Ovary (tissue), 9 donors: ENCODE data around the gene FHOD3. TPM values are rescaled to one million over a fixed set of nuclear protein-coding genes. Genes with fewer than 3 reads are reported as not detected.
"Not testable (repeated sequence)": the region's sequence is repeated elsewhere in the genome, so short reads cannot be mapped to it uniquely, and the experiment has no call there.

Experiments
- DNase-seq, 5 donors: peaks; one replicate each; pipeline ENCODE4 v3.0.0-alpha.2; 2019 to 2020
- H3K27ac ChIP-seq, 2 donors: fragments of 200-600 bp; one replicate each; pipeline versions ENCODE4 v1.5.1 to v1.8.0; 2019 to 2022
- H3K27me3 ChIP-seq: fragments of 200-600 bp; one replicate; pipeline ENCODE4 v1.8.0; 2022
- H3K36me3 ChIP-seq: fragments of 200-600 bp; sonication (generic); one replicate; pipeline ENCODE4 v1.5.1; 2019
- H3K4me1 ChIP-seq: one replicate; pipeline ENCODE4 v1.8.1; 2013; ENCODE audit warnings: mild to moderate bottlenecking, moderate library complexity; ENCODE audit not compliant: insufficient read depth
- H3K4me3 ChIP-seq: fragments of 200-600 bp; sonication (generic); one replicate; pipeline ENCODE4 v1.5.1; 2017
- H3K9me3 ChIP-seq, 2 donors: fragments of 200-600 bp in 1 of 2; sonication (generic) in 1 of 2; one replicate each; pipeline versions ENCODE4 v1.5.1 to v1.8.1; 2013 to 2019; ENCODE audit warnings: mild to moderate bottlenecking in 1 of 2, moderate library complexity in 1 of 2
- CTCF ChIP-seq, 3 donors: fragments of 450-650 bp in 2 of 3; fragments of 200-600 bp in 1 of 3; IDR thresholded peaks; one replicate each; pipeline versions ENCODE4 v1.5.1 to v1.8.0; 2016 to 2022; ENCODE audit warnings: antibody characterized with exemption in 3 of 3, mild to moderate bottlenecking in 1 of 3
- EP300 ChIP-seq: sonication (generic); formaldehyde crosslinking; IDR thresholded peaks from one replicate; pipeline ENCODE4 v1.6.1; 2017; ENCODE audit warnings: antibody characterized with exemption
- POLR2A ChIP-seq: fragments of 450-650 bp; IDR thresholded peaks from one replicate; pipeline ENCODE4 v1.6.1; 2017; ENCODE audit warnings: antibody characterized with exemption, mild to moderate bottlenecking, moderate library complexity
- WGBS, 3 donors: extraction: QIAGEN DNeasy Blood & Tissue Kit in 1 of 3; methylation state at CpG; one replicate each; pipeline versions ENCODE4 v1.1.5 to v1.1.7; 2013 to 2017; 5-methylcytosine and 5-hydroxymethylcytosine counted together
- intact Hi-C, 4 donors: fragments of 100-400 bp; cut with DNase I; formaldehyde crosslinking; loops; one replicate each; pipeline versions ENCODE4 v1.11.0 to v1.15.1; 2022 to 2023
- polyA plus RNA-seq, 2 donors: library from polyadenylated mRNA; stranded (reverse); fragments of 200-250 nt in 1 of 2; fragments of 350-450 nt in 1 of 2; fragmentation: Illumina TruSeq in 1 of 2; extraction: RNeasy Lipid Tissue Mini Kit (QIAGEN cat#74804) in 1 of 2; gene quantifications; one replicate each; pipeline ENCODE4 v1.2.3, GENCODE V29; 2013 to 2014
- total RNA-seq, 7 donors: library from RNA; depleted of rRNA in 2 of 7; stranded (reverse); fragments of >200 nt in 2 of 7; fragmentation: NEBNext Ultra II Directional in 3 of 7; extraction: Animal tissue kit (Norgen Biotek cat#: 25700) in 3 of 7; gene quantifications; one replicate each; pipeline versions ENCODE4 v1.1.0 to v1.2.4, GENCODE V29; 2016 to 2023
- donor health status: DM: no; HTN: no; CAD: no; lungs with moderate emphysema.
- donor health status: DM: no; HTN: no; CAD: no.
- donor health status: Bipolar disorder and iron deficiency.
- donor health status: DM: yes; HTN: yes; CAD: no.
- donor health status: DM: no; HTN: no; CAD: no.
- donor health status: DM: yes; HTN: yes; CAD: no.

The FHOD3 gene
- total and polyA plus RNA-seq, 9 donors, result 3.5 to 62.5 (median 11.0) TPM

GRCh38 chr18:36354989-36355388, 57.5 kb downstream of the FHOD3 start:
- Histone ChIP-seq H3K36me3 (no peaks in the 10 kb centered on the region), H3K27ac (no peak overlapping the region), H3K27me3 (no peaks in the 10 kb centered on the region), H3K9me3 (no peaks in the 10 kb centered on the region), H3K4me1 (no peaks in the 10 kb centered on the region), H3K4me3 (no peak overlapping the region)
- TF ChIP-seq CTCF (IDR thresholded peaks at IDR 0.05) (no peak), POLR2A (no peak), EP300 (no peak)
- DNase-seq, result no peak
- intact Hi-C loops, result loop anchor here in 1 of 4 donors (10.0 kb wide), 1 partner anchor 50 kb away; no protein-coding TSS in a partner anchor
- WGBS, 3 donors, result 81 to 93% (median 87%) methylated on average over 5 of the region's 5 CpGs

- Histone ChIP-seq H3K27me3 (no peaks in the 10 kb centered on the region), H3K4me3 (no peak overlapping the region), H3K36me3 (no peaks in the 10 kb centered on the region), H3K9me3 (no peaks in the 10 kb centered on the region), H3K4me1 (no peaks in the 10 kb centered on the region), H3K27ac (no peak overlapping the region)
- no peak for TF ChIP-seq EP300
- no peak for TF ChIP-seq POLR2A
- TF ChIP-seq CTCF (IDR thresholded peaks at IDR 0.05), result no peak
- intact Hi-C loops, result loop anchor here in 1 of 4 donors (10.0 kb wide), 1 partner anchor 51 kb away; no protein-coding TSS in a partner anchor
- WGBS, 3 donors, result 82 to 95% (median 88%) methylated on average over 7 of the region's 7 CpGs
- DNase-seq, result no peak
Observed at GRCh38 chr18:36355511-36355910, 58.0 kb downstream of the FHOD3 start.

DNA sequence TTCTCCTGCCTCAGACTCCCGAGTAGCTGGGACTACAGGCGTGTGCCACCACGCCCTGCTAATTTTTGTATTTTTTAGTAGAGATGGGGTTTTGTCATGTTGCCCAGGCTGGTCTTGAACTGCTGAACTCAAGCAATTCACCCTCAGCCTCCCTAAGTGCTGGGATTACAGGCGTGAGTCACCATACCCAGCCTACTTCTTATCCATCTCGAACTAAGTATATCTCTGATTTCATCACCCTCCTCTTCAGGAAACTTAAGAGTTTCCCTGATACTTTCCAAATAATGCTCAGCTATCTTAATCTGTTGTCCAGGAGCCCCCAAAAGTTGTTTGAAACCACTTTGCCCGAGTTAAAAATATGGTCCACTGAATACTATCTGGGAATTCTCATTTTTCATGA, 59.2 kb downstream of the FHOD3 start:
- intact Hi-C loops, result loop anchor here in 1 of 4 donors (10.0 kb wide), 1 partner anchor 52 kb away; no protein-coding TSS in a partner anchor
- H3K4me3 ChIP-seq, H3K27me3 ChIP-seq, DNase-seq, H3K36me3 ChIP-seq, H3K9me3 ChIP-seq, H3K4me1 ChIP-seq, H3K27ac ChIP-seq: not testable (repeated sequence)
- 89 to 96% (median 93%) methylated on average over 6 of the region's 6 CpGs for WGBS, 3 donors

DNA sequence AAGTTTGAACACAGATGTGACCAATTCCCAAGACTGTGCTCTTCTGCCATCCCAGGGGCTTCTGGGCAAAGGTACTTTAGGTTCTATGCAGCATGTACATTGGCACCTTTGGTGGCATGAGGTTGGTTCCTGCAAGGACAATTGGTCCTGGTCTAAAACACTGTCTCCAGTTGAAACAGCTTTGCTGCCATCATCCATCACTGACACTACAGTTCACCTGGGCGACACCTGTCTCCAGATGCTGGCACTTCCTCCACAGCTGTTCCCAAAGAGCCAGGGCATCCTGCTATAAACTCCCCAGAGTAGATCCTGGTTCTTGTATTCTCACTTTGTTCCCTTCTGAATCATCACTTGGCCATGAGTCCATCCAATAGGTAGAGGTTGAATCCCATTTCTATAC, 60.6 kb downstream of the FHOD3 start:
- Histone ChIP-seq H3K36me3 (no peaks in the 10 kb centered on the region), H3K9me3 (no peaks in the 10 kb centered on the region), H3K4me1 (no peaks in the 10 kb centered on the region), H3K27me3 (no peaks in the 10 kb centered on the region), H3K4me3 (no peak overlapping the region), H3K27ac (no peak overlapping the region)
- no peak for DNase-seq
- no peak for TF ChIP-seq CTCF (IDR thresholded peaks at IDR 0.05)
- no peak for TF ChIP-seq EP300
- TF ChIP-seq POLR2A, result no peak
- intact Hi-C loops, result loop anchor here in 1 of 4 donors (10.0 kb wide), 1 partner anchor 53 kb away; no protein-coding TSS in a partner anchor
- WGBS, 3 donors, result 89 to 100% (median 96%) methylated on average over 1 of the region's 1 CpG

GRCh38 chr18:36360256-36360909, 62.9 kb downstream of the FHOD3 start:
- DNase-seq, result no peak
- intact Hi-C loops, result no loop called here
- no peaks in the 10 kb centered on the region for H3K9me3 ChIP-seq
- H3K27me3 ChIP-seq, result no peaks in the 10 kb centered on the region
- no peak overlapping the region for H3K4me3 ChIP-seq
- H3K27ac ChIP-seq, result no peak overlapping the region
- H3K36me3 ChIP-seq, result no peaks in the 10 kb centered on the region
- no peaks in the 10 kb centered on the region for H3K4me1 ChIP-seq
- no peak for TF ChIP-seq POLR2A
- no peak for TF ChIP-seq CTCF (IDR thresholded peaks at IDR 0.05)
- no peak for TF ChIP-seq EP300
- WGBS, 3 donors, result 92 to 100% (median 100%) methylated on average over 1 of the region's 1 CpG
